Gastroesophageal sphincter (tissue), 4 donors: ENCODE data around the gene HS6ST3. TPM values are rescaled to one million over a fixed set of nuclear protein-coding genes. Genes with fewer than 3 reads are reported as not detected.

Source experiments
- ATAC-seq: fragments of 150-250 bp; one replicate; pipeline ENCODE4 v1.9.1; 2016; ENCODE audit warnings: mild to moderate bottlenecking, moderate library complexity
- H3K27ac ChIP-seq, 4 donors: fragments of 200-600 bp; sonication (generic) in 3 of 4; 1 replicate in 3 of 4; 2 replicates in 1 of 4; pipeline ENCODE4 v1.5.1; 2016 to 2019
- H3K27me3 ChIP-seq: fragments of 200-600 bp; sonication (generic); one replicate; pipeline ENCODE4 v1.5.1; 2019
- H3K36me3 ChIP-seq, 2 donors: fragments of 200-600 bp; sonication (generic); one replicate each; pipeline ENCODE4 v1.5.1; 2019; ENCODE audit warnings: control low read depth in 1 of 2
- H3K4me1 ChIP-seq, 3 donors: fragments of 200-600 bp; sonication (generic); 1 replicate in 2 of 3; 2 replicates in 1 of 3; pipeline ENCODE4 v1.5.1; 2016 to 2019; ENCODE audit warnings: control low read depth in 2 of 3
- H3K4me3 ChIP-seq, 2 donors: fragments of 200-600 bp; sonication (generic); one replicate each; pipeline ENCODE4 v1.5.1; 2019; ENCODE audit warnings: mild to moderate bottlenecking in 1 of 2, moderate library complexity in 1 of 2
- H3K9me3 ChIP-seq, 3 donors: fragments of 200-600 bp; sonication (generic); one replicate each; pipeline ENCODE4 v1.5.1; 2017 to 2019; ENCODE audit warnings: control low read depth in 2 of 3
- CTCF ChIP-seq, 4 experiments: fragments of 200-600 bp in 2 of 4; fragments of 450-650 bp in 2 of 4; sonication (generic) in 1 of 4; IDR thresholded peaks; one replicate each; pipeline ENCODE4 v1.5.1; 2017 to 2019; ENCODE audit warnings: antibody characterized with exemption in 4 of 4, mild to moderate bottlenecking in 2 of 4, moderate library complexity in 2 of 4
- EP300 ChIP-seq: sonication (generic); formaldehyde crosslinking; IDR thresholded peaks from one replicate; pipeline ENCODE4 v1.6.1; 2017; ENCODE audit warnings: antibody characterized with exemption, mild to moderate bottlenecking
- POLR2A ChIP-seq, 2 donors: fragments of 450-650 bp; IDR thresholded peaks; one replicate each; pipeline ENCODE4 v1.6.1; 2017; ENCODE audit warnings: antibody characterized with exemption in 2 of 2, mild to moderate bottlenecking in 2 of 2, moderate library complexity in 1 of 2
- POLR2AphosphoS5 ChIP-seq: sonication (generic); formaldehyde crosslinking; IDR thresholded peaks from one replicate; pipeline ENCODE4 v1.6.1; 2017; ENCODE audit warnings: antibody characterized with exemption
- WGBS, 2 donors: methylation state at CpG; one replicate each; pipeline ENCODE4 v1.1.5; 2018; ENCODE audit warnings: low coverage in 1 of 2; 5-methylcytosine and 5-hydroxymethylcytosine counted together
- total RNA-seq, 4 donors: library from RNA; depleted of rRNA; stranded (reverse); fragments of >200 nt; gene quantifications; one replicate each; pipeline ENCODE4 v1.1.0, GENCODE V29; 2016

The HS6ST3 gene
- total RNA-seq, 4 donors from 2014 or later, result 3.4 to 13.2 (median 5.2) TPM

GRCh38 chr13:96052656-96053002 lies 37.3 kb upstream of the HS6ST3 start:
- no peaks in the 10 kb centered on the region for H3K27me3 ChIP-seq
- ATAC-seq, result peak; percentile 59
- no peak for TF ChIP-seq CTCF (IDR thresholded peaks at IDR 0.05)
- TF ChIP-seq POLR2AphosphoS5, result peak; percentile 12
- no peak for TF ChIP-seq EP300
- TF ChIP-seq POLR2A (IDR thresholded peaks at IDR 0.05), result no peak

GRCh38 chr13:96053003-96053703 lies 36.8 kb upstream of the HS6ST3 start, which contains the start of gene UGGT2:
Gene UGGT2, minus strand, starts transcription at chr13:96053401. Its CDS starts 89 bp downstream, at chr13:96053312.
- H3K4me1 ChIP-seq, result peaks cover 0 to 13% (median 0%) of the 10 kb centered on the region in 3 donors

More at GRCh38 chr13:96052656-96053002, 37.3 kb upstream of the HS6ST3 start:
- H3K4me1 ChIP-seq, result peaks cover 0 to 13% (median 0%) of the 10 kb centered on the region in 3 donors
- WGBS, 2 donors, result 1 to 3% methylated on average over 8 to 10 of the region's 12 CpGs
- no peaks in the 10 kb centered on the region for H3K36me3 ChIP-seq
- peak overlapping the region; percentile 81 to 99 for H3K4me3 ChIP-seq
- peak overlapping the region; percentile 39 to 91 (median 85) for H3K27ac ChIP-seq
- no peaks in the 10 kb centered on the region for H3K9me3 ChIP-seq

GRCh38 chr13:96065849-96066248 lies 24.1 kb upstream of the HS6ST3 start:
- WGBS, 2 donors, result 13 to 88% methylated on average over 1 to 2 of the region's 2 CpGs
- no peaks in the 10 kb centered on the region for H3K36me3 ChIP-seq
- peaks cover 3% of the 10 kb centered on the region for H3K27me3 ChIP-seq
- TF ChIP-seq POLR2AphosphoS5, result no peak
- no peak for TF ChIP-seq EP300
- peak in 1 of 4 experiments; percentile 13 for TF ChIP-seq CTCF (IDR thresholded peaks at IDR 0.05)
- TF ChIP-seq POLR2A (IDR thresholded peaks at IDR 0.05), result no peak
- H3K4me1 ChIP-seq, result no peaks in the 10 kb centered on the region
- no peak for ATAC-seq
- H3K4me3 ChIP-seq, result no peak overlapping the region
- no peaks in the 10 kb centered on the region for H3K9me3 ChIP-seq
- H3K27ac ChIP-seq, result no peak overlapping the region

More at GRCh38 chr13:96053003-96053703, 36.8 kb upstream of the HS6ST3 start, which contains the start of gene UGGT2:
- ATAC-seq, result peak; percentile 99
- H3K27me3 ChIP-seq, result no peaks in the 10 kb centered on the region
- WGBS, 2 donors, result 3 to 13% methylated on average over 3 to 15 of the region's 77 CpGs
- peak within 1 kb of the TSS; percentile 81 to 99 for H3K4me3 ChIP-seq
- peak; percentile 83 to 85 for TF ChIP-seq POLR2A (IDR thresholded peaks at IDR 0.05)
- TF ChIP-seq EP300, result no peak
- TF ChIP-seq CTCF (IDR thresholded peaks at IDR 0.05), result peak in 2 of 4 experiments; percentile 10 to 54
- peak; percentile 91 for TF ChIP-seq POLR2AphosphoS5
- no peaks in the 10 kb centered on the region for H3K36me3 ChIP-seq
- no peaks in the 10 kb centered on the region for H3K9me3 ChIP-seq
- H3K27ac ChIP-seq, result peak within 1 kb of the TSS; percentile 65 to 91 (median 85)

GRCh38 chr13:96068729-96069128 lies 21.2 kb upstream of the HS6ST3 start:
- no peak overlapping the region for H3K4me3 ChIP-seq
- no peaks in the 10 kb centered on the region for H3K9me3 ChIP-seq
- WGBS, 2 donors, result 67% methylated on average over 2 of the region's 2 CpGs; no CpG with 5 or more reads in 1 of the 2 donors
- H3K36me3 ChIP-seq, result no peaks in the 10 kb centered on the region
- H3K27me3 ChIP-seq, result no peaks in the 10 kb centered on the region
- ATAC-seq, result no peak
- no peak overlapping the region for H3K27ac ChIP-seq
- no peaks in the 10 kb centered on the region for H3K4me1 ChIP-seq
- no peak for TF ChIP-seq EP300

GRCh38 chr13:96071504-96071903 lies 18.4 kb upstream of the HS6ST3 start:
- Histone ChIP-seq H3K9me3 (no peaks in the 10 kb centered on the region), H3K27me3 (no peaks in the 10 kb centered on the region), H3K4me3 (no peak overlapping the region), H3K36me3 (no peaks in the 10 kb centered on the region), H3K4me1 (no peaks in the 10 kb centered on the region), H3K27ac (no peak overlapping the region)
- 49 to 66% methylated on average over 5 to 6 of the region's 6 CpGs for WGBS, 2 donors
- TF ChIP-seq POLR2AphosphoS5 (no peak), CTCF (IDR thresholded peaks at IDR 0.05) (no peak), EP300 (no peak), POLR2A (IDR thresholded peaks at IDR 0.05) (no peak)
- ATAC-seq, result no peak
